WTC11 (cell line): ENCODE results near the gene MAPRE2.

Source experiments
- ATF1 ChIP-seq: sonication (generic); formaldehyde crosslinking; IDR thresholded peaks from 2 replicates; pipeline ENCODE4 v1.8.1; 2023; ENCODE audit warnings: mild to moderate bottlenecking, moderate library complexity, missing genetic modification reagents
- KAT7 ChIP-seq: sonication (generic); formaldehyde crosslinking; IDR thresholded peaks from 2 replicates; pipeline ENCODE4 v1.8.1; 2023; ENCODE audit warnings: missing genetic modification reagents, mild to moderate bottlenecking, borderline replicate concordance
- MYBL2 ChIP-seq: sonication (generic); formaldehyde crosslinking; IDR thresholded peaks from 2 replicates; pipeline ENCODE4 v1.8.1; 2023; ENCODE audit warnings: mild to moderate bottlenecking, moderate library complexity, missing genetic modification reagents
- SOX15 ChIP-seq: fragments of 250-450 bp; sonication (Bioruptor Pico); IDR thresholded peaks from 2 replicates; pipeline ENCODE4 v1.9.0; 2021; ENCODE audit warnings: mild to moderate bottlenecking
- SP1 ChIP-seq: sonication (generic); formaldehyde crosslinking; conservative IDR thresholded peaks from 2 replicates; pipeline ENCODE4 v1.8.1; 2022; ENCODE audit warnings: missing genetic modification reagents
- TF ChIP-seq, protein P1 (sequence below): sonication (generic); formaldehyde crosslinking; IDR thresholded peaks from 2 replicates; pipeline ENCODE4 v1.8.1; 2023; ENCODE audit warnings: mild to moderate bottlenecking, missing genetic modification reagents
- TF ChIP-seq, protein P2 (sequence below): fragments of 200-600 bp; IDR thresholded peaks from 2 replicates; pipeline ENCODE4 v1.8.0; 2022; ENCODE audit warnings: antibody characterized with exemption
- TF ChIP-seq, protein P3 (sequence below): sonication (generic); formaldehyde crosslinking; IDR thresholded peaks from 2 replicates; pipeline ENCODE4 v1.8.0; 2023; ENCODE audit warnings: missing genetic modification reagents
- TF ChIP-seq, protein P4 (sequence below): sonication (generic); formaldehyde crosslinking; IDR thresholded peaks from 2 replicates; pipeline ENCODE4 v1.8.0; 2023; ENCODE audit warnings: missing genetic modification reagents, mild to moderate bottlenecking, borderline replicate concordance
- TF ChIP-seq, protein P5 (sequence below): sonication (generic); formaldehyde crosslinking; IDR thresholded peaks from 2 replicates; pipeline ENCODE4 v1.8.1; 2023; ENCODE audit warnings: mild to moderate bottlenecking, moderate library complexity, missing genetic modification reagents
- TF ChIP-seq, protein P6 (sequence below): sonication (generic); formaldehyde crosslinking; IDR thresholded peaks from 2 replicates; pipeline ENCODE4 v1.8.1; 2023; ENCODE audit warnings: mild to moderate bottlenecking, missing genetic modification reagents, moderate library complexity
- TF ChIP-seq, protein P7 (sequence below): sonication (generic); formaldehyde crosslinking; IDR thresholded peaks from 2 replicates; pipeline ENCODE4 v1.8.1; 2023; ENCODE audit warnings: mild to moderate bottlenecking, missing genetic modification reagents, moderate library complexity

DNA sequence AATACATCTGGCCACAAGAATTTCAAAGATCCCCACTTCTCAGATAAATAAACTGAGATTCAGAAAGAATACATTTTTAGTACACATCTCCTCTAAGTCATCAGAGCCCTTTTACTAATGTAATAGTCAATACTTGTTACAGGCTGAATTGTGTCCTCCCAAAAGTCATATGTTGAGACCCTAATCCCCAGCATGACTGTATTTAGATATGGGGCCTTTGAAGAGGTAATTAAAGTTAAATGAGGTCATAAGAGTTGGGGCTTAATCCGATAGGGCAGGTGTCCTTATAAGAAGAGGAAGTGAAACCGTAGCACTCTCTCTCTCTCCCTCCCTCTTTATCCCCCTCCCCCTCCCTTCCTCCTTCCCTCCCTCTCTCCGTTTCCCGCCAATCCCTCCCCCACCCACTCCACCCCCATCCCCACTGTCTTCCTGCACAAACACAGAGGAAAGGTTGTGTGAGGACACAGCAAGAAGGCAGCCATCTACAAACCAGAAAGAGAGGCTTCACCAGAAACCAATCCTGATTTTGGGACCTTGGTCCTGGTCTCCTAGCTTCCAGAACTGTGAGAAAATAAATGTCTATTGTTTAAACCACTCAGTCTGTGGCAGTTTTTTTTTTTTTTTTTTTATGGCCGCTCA lies 133.0 kb downstream of the MAPRE2 start:
- TF ChIP-seq, protein P1, sequence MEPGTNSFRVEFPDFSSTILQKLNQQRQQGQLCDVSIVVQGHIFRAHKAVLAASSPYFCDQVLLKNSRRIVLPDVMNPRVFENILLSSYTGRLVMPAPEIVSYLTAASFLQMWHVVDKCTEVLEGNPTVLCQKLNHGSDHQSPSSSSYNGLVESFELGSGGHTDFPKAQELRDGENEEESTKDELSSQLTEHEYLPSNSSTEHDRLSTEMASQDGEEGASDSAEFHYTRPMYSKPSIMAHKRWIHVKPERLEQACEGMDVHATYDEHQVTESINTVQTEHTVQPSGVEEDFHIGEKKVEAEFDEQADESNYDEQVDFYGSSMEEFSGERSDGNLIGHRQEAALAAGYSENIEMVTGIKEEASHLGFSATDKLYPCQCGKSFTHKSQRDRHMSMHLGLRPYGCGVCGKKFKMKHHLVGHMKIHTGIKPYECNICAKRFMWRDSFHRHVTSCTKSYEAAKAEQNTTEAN (CRISPR knock-in tag) = no peak
- TF ChIP-seq SP1 (CRISPR knock-in tag) (no peak), SOX15 (CRISPR knock-in tag) (no peak), ATF1 (CRISPR knock-in tag) (no peak), KAT7 (CRISPR knock-in tag) (no peak), MYBL2 (CRISPR knock-in tag) (no peak)
- TF ChIP-seq, protein P2, sequence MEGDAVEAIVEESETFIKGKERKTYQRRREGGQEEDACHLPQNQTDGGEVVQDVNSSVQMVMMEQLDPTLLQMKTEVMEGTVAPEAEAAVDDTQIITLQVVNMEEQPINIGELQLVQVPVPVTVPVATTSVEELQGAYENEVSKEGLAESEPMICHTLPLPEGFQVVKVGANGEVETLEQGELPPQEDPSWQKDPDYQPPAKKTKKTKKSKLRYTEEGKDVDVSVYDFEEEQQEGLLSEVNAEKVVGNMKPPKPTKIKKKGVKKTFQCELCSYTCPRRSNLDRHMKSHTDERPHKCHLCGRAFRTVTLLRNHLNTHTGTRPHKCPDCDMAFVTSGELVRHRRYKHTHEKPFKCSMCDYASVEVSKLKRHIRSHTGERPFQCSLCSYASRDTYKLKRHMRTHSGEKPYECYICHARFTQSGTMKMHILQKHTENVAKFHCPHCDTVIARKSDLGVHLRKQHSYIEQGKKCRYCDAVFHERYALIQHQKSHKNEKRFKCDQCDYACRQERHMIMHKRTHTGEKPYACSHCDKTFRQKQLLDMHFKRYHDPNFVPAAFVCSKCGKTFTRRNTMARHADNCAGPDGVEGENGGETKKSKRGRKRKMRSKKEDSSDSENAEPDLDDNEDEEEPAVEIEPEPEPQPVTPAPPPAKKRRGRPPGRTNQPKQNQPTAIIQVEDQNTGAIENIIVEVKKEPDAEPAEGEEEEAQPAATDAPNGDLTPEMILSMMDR = no peak
- TF ChIP-seq, protein P3, sequence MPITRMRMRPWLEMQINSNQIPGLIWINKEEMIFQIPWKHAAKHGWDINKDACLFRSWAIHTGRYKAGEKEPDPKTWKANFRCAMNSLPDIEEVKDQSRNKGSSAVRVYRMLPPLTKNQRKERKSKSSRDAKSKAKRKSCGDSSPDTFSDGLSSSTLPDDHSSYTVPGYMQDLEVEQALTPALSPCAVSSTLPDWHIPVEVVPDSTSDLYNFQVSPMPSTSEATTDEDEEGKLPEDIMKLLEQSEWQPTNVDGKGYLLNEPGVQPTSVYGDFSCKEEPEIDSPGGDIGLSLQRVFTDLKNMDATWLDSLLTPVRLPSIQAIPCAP = no peak
- TF ChIP-seq, protein P4, sequence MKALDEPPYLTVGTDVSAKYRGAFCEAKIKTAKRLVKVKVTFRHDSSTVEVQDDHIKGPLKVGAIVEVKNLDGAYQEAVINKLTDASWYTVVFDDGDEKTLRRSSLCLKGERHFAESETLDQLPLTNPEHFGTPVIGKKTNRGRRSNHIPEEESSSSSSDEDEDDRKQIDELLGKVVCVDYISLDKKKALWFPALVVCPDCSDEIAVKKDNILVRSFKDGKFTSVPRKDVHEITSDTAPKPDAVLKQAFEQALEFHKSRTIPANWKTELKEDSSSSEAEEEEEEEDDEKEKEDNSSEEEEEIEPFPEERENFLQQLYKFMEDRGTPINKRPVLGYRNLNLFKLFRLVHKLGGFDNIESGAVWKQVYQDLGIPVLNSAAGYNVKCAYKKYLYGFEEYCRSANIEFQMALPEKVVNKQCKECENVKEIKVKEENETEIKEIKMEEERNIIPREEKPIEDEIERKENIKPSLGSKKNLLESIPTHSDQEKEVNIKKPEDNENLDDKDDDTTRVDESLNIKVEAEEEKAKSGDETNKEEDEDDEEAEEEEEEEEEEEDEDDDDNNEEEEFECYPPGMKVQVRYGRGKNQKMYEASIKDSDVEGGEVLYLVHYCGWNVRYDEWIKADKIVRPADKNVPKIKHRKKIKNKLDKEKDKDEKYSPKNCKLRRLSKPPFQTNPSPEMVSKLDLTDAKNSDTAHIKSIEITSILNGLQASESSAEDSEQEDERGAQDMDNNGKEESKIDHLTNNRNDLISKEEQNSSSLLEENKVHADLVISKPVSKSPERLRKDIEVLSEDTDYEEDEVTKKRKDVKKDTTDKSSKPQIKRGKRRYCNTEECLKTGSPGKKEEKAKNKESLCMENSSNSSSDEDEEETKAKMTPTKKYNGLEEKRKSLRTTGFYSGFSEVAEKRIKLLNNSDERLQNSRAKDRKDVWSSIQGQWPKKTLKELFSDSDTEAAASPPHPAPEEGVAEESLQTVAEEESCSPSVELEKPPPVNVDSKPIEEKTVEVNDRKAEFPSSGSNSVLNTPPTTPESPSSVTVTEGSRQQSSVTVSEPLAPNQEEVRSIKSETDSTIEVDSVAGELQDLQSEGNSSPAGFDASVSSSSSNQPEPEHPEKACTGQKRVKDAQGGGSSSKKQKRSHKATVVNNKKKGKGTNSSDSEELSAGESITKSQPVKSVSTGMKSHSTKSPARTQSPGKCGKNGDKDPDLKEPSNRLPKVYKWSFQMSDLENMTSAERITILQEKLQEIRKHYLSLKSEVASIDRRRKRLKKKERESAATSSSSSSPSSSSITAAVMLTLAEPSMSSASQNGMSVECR (CRISPR knock-in tag) = no peak
- TF ChIP-seq, protein P5, sequence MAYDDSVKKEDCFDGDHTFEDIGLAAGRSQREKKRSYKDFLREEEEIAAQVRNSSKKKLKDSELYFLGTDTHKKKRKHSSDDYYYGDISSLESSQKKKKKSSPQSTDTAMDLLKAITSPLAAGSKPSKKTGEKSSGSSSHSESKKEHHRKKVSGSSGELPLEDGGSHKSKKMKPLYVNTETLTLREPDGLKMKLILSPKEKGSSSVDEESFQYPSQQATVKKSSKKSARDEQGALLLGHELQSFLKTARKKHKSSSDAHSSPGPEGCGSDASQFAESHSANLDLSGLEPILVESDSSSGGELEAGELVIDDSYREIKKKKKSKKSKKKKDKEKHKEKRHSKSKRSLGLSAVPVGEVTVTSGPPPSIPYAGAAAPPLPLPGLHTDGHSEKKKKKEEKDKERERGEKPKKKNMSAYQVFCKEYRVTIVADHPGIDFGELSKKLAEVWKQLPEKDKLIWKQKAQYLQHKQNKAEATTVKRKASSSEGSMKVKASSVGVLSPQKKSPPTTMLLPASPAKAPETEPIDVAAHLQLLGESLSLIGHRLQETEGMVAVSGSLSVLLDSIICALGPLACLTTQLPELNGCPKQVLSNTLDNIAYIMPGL (CRISPR knock-in tag) = no peak
- TF ChIP-seq, protein P6, sequence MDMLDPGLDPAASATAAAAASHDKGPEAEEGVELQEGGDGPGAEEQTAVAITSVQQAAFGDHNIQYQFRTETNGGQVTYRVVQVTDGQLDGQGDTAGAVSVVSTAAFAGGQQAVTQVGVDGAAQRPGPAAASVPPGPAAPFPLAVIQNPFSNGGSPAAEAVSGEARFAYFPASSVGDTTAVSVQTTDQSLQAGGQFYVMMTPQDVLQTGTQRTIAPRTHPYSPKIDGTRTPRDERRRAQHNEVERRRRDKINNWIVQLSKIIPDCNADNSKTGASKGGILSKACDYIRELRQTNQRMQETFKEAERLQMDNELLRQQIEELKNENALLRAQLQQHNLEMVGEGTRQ (CRISPR knock-in tag) = no peak
- TF ChIP-seq, protein P7, sequence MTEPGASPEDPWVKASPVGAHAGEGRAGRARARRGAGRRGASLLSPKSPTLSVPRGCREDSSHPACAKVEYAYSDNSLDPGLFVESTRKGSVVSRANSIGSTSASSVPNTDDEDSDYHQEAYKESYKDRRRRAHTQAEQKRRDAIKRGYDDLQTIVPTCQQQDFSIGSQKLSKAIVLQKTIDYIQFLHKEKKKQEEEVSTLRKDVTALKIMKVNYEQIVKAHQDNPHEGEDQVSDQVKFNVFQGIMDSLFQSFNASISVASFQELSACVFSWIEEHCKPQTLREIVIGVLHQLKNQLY (CRISPR knock-in tag) = no peak
